Thyroid gland (tissue), 4 donors: ENCODE data around the gene NUMB. TPM values are rescaled to one million over a fixed set of nuclear protein-coding genes. Genes with fewer than 3 reads are reported as not detected.
"Not testable (repeated sequence)": the region's sequence is repeated elsewhere in the genome, so short reads cannot be mapped to it uniquely, and the experiment has no call there.

Experiments used
- DNase-seq, 2 donors: peaks; one replicate each; pipeline ENCODE4 v3.0.0-alpha.2; 2019
- H3K27ac ChIP-seq, 3 donors: fragments of 200-600 bp; sonication (generic); 1 replicate in 2 of 3; 2 replicates in 1 of 3; pipeline ENCODE4 v1.5.1; 2016 to 2019; ENCODE audit warnings: mild to moderate bottlenecking in 1 of 3, moderate library complexity in 1 of 3
- H3K27me3 ChIP-seq: fragments of 200-600 bp; sonication (generic); one replicate; pipeline ENCODE4 v1.5.1; 2019
- H3K36me3 ChIP-seq, 2 donors: fragments of 200-600 bp; sonication (generic); one replicate each; pipeline ENCODE4 v1.5.1; 2016 to 2019
- H3K4me1 ChIP-seq, 2 donors: fragments of 200-600 bp; sonication (generic); one replicate each; pipeline ENCODE4 v1.5.1; 2017 to 2019
- H3K4me3 ChIP-seq, 3 donors: fragments of 200-600 bp; sonication (generic); replicated peaks in 1 of 3; 1 replicate in 2 of 3; 2 replicates in 1 of 3; pipeline ENCODE4 v1.5.1; 2016; ENCODE audit warnings: mild to moderate bottlenecking in 1 of 3
- H3K9me3 ChIP-seq: fragments of 200-600 bp; sonication (generic); one replicate; pipeline ENCODE4 v1.5.1; 2017
- POLR2A ChIP-seq, 2 donors: fragments of 450-650 bp; IDR thresholded peaks; one replicate each; pipeline ENCODE4 v1.6.1; 2017; ENCODE audit warnings: antibody characterized with exemption in 2 of 2, mild to moderate bottlenecking in 2 of 2, moderate library complexity in 1 of 2
- WGBS, 2 donors: methylation state at CpG; one replicate each; pipeline ENCODE4 v1.1.5; 2017; 5-methylcytosine and 5-hydroxymethylcytosine counted together
- intact Hi-C: fragments of 100-400 bp; cut with DNase I; formaldehyde crosslinking; loops from one replicate; pipeline ENCODE4 v1.15.1; 2023
- total RNA-seq, 4 donors: library from RNA; depleted of rRNA; stranded (reverse); fragments of >200 nt; gene quantifications; one replicate each; pipeline ENCODE4 v1.2.3, GENCODE V29; 2016
- TF ChIP-seq, protein P1 (sequence below), 6 experiments: fragments of 200-600 bp in 3 of 6; fragments of 450-650 bp in 3 of 6; sonication (generic) in 3 of 6; IDR thresholded peaks; one replicate each; pipeline ENCODE4 v1.5.1; 2016 to 2019; ENCODE audit warnings: antibody characterized with exemption in 6 of 6, mild to moderate bottlenecking in 2 of 6, inconsistent platforms in 1 of 6, moderate library complexity in 1 of 6

NUMB gene
- total RNA-seq, 4 donors from 2014 or later, result 67.1 to 101 (median 86.7) TPM

DNA sequence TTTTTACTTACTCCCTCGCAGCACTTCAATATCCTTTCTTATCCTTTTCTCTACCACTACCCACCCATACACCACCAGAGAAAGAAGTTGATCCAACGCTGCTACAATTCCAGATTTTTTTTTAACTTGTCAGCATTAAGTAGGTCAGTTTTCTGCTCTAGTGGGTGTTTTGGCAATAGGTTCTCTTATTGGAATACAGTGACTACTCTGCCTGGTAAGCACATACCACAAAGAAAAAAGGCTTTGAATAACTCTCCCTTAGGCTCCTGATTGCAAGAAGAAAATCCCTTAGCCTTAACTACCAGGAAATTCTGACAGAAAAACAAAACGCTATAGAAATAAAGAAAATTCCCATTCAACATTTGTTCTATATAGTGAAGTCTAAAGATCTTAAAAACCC lies 72.0 kb downstream of the NUMB start:
- H3K27ac ChIP-seq, result no peak overlapping the region
- intact Hi-C loops, result no loop called here
- TF ChIP-seq POLR2A (IDR thresholded peaks at IDR 0.05), result no peak
- TF ChIP-seq, protein P1, sequence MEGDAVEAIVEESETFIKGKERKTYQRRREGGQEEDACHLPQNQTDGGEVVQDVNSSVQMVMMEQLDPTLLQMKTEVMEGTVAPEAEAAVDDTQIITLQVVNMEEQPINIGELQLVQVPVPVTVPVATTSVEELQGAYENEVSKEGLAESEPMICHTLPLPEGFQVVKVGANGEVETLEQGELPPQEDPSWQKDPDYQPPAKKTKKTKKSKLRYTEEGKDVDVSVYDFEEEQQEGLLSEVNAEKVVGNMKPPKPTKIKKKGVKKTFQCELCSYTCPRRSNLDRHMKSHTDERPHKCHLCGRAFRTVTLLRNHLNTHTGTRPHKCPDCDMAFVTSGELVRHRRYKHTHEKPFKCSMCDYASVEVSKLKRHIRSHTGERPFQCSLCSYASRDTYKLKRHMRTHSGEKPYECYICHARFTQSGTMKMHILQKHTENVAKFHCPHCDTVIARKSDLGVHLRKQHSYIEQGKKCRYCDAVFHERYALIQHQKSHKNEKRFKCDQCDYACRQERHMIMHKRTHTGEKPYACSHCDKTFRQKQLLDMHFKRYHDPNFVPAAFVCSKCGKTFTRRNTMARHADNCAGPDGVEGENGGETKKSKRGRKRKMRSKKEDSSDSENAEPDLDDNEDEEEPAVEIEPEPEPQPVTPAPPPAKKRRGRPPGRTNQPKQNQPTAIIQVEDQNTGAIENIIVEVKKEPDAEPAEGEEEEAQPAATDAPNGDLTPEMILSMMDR (IDR thresholded peaks at IDR 0.05), result no peak
- no peaks in the 10 kb centered on the region for H3K4me1 ChIP-seq
- no peak overlapping the region for H3K4me3 ChIP-seq
- H3K36me3 ChIP-seq, result no peaks in the 10 kb centered on the region
- no peaks in the 10 kb centered on the region for H3K27me3 ChIP-seq
- DNase-seq, result no peak
- WGBS, 2 donors, result 67 to 71% methylated on average over 3 of the region's 3 CpGs
- H3K9me3 ChIP-seq, result no peaks in the 10 kb centered on the region

DNA sequence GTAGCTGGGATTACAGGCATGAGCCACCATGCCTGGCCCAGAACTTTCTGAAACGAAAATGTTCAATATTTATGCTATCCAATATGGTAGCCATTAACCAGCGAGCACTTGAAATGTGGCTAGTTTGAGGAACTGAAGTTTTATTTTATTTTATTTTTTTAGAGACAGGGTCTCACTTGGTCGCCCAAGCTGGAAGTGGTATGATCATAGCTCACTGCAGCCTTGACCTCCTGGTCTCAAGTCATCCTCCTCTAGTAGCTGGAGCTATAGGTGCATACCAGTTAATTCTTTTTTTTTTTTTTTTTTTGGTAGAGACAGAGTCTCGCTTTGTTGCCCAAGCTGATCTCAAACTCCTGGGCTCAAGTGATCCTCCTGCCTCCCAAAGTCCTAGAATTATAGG lies 73.3 kb downstream of the NUMB start:
- H3K27ac ChIP-seq, intact Hi-C loops, H3K9me3 ChIP-seq, H3K4me3 ChIP-seq, H3K36me3 ChIP-seq, DNase-seq, H3K4me1 ChIP-seq, H3K27me3 ChIP-seq: not testable (repeated sequence)
- 98 to 99% methylated on average over 4 of the region's 4 CpGs for WGBS, 2 donors

DNA sequence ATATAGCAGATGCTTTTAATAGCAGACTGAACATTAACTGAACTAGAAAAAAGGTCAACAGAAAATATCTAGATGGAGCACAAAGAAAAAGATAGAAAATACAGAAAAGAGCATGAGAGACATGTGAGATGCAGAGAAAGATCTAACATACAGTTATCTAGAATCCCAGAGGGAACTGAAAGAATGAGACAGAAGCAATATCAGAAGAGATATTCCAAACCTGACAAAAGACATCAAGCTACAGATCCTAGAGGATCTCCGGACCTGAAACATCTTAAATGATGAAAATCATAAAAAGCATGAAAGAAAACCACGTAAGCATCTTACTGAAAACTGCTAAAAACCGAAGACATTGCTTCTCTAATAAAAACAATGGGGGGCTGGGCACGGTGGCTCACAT lies 75.0 kb downstream of the NUMB start:
- H3K9me3 ChIP-seq, result no peaks in the 10 kb centered on the region
- H3K4me3 ChIP-seq, result no peak overlapping the region
- no peak for DNase-seq
- H3K36me3 ChIP-seq, result no peaks in the 10 kb centered on the region
- H3K27ac ChIP-seq, result no peak overlapping the region
- H3K4me1 ChIP-seq, result no peaks in the 10 kb centered on the region
- TF ChIP-seq, protein P1 (IDR thresholded peaks at IDR 0.05), result no peak
- TF ChIP-seq POLR2A (IDR thresholded peaks at IDR 0.05), result no peak
- intact Hi-C loops, result no loop called here
- WGBS, 2 donors, result 97 to 98% methylated on average over 4 of the region's 4 CpGs
- no peaks in the 10 kb centered on the region for H3K27me3 ChIP-seq

DNA sequence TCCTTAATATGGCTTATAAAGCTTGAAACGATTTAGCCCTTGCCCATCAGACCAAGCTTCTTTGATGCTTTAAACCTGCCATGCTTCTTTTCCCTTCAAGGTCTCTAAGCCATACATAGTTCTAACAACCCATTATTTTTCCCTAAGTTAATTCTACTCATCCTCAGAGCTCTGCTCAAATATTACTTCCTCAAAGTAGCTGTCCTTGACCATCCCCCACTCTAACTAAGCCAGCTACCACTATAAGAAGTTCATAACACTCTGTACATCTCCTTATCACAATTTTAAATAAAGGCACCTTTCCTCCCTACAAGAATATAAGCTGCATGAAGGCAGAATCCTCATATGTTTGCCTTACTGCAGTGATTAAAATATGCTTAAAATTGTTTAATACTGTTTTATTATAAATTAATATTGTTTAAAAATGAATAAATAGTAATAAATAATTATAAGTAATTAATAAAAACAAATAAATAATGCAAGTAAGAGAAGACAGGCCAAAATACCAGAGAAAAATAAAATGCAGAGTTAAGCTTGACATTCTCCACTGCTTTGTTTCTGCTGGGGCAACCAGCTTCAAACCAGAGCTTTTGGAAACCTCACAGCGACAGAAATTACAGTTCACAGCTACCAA lies 76.8 kb downstream of the NUMB start:
- H3K9me3 ChIP-seq, result no peaks in the 10 kb centered on the region
- TF ChIP-seq, protein P1 (IDR thresholded peaks at IDR 0.05), result no peak
- no peak for TF ChIP-seq POLR2A (IDR thresholded peaks at IDR 0.05)
- intact Hi-C loops, result no loop called here
- no peaks in the 10 kb centered on the region for H3K27me3 ChIP-seq
- H3K4me1 ChIP-seq, result no peaks in the 10 kb centered on the region
- no peak overlapping the region for H3K27ac ChIP-seq
- H3K4me3 ChIP-seq, result no peak overlapping the region
- WGBS, 2 donors, result 93 to 97% methylated on average over 2 of the region's 2 CpGs
- no peak for DNase-seq
- H3K36me3 ChIP-seq, result no peaks in the 10 kb centered on the region

GRCh38 chr14:73376585-73376984 lies 81.8 kb downstream of the NUMB start:
- no peak overlapping the region for H3K27ac ChIP-seq
- intact Hi-C loops, result no loop called here
- H3K4me3 ChIP-seq, result no peak overlapping the region
- no peaks in the 10 kb centered on the region for H3K9me3 ChIP-seq
- H3K27me3 ChIP-seq, result no peaks in the 10 kb centered on the region
- DNase-seq, result peak in 1 of 2 donors; percentile 36
- TF ChIP-seq POLR2A (IDR thresholded peaks at IDR 0.05), result no peak
- TF ChIP-seq, protein P1 (IDR thresholded peaks at IDR 0.05), result no peak
- H3K4me1 ChIP-seq, result no peaks in the 10 kb centered on the region
- no peaks in the 10 kb centered on the region for H3K36me3 ChIP-seq

- no peak overlapping the region for H3K27ac ChIP-seq
- H3K36me3 ChIP-seq, result no peaks in the 10 kb centered on the region
- H3K4me1 ChIP-seq, result no peaks in the 10 kb centered on the region
- intact Hi-C loops, result no loop called here
- H3K9me3 ChIP-seq, result no peaks in the 10 kb centered on the region
- no peak overlapping the region for H3K4me3 ChIP-seq
- 77 to 82% methylated on average over 1 of the region's 1 CpG for WGBS, 2 donors
- no peak for DNase-seq
- no peaks in the 10 kb centered on the region for H3K27me3 ChIP-seq
- no peak for TF ChIP-seq POLR2A (IDR thresholded peaks at IDR 0.05)
- TF ChIP-seq, protein P1 (IDR thresholded peaks at IDR 0.05), result no peak
Observed at GRCh38 chr14:73375861-73376260, 82.5 kb downstream of the NUMB start.
